22Rv1 (cell line): ENCODE results near the gene LAMA3.

Source experiments
- ZFX ChIP-seq: fragments of 450-650 bp; IDR thresholded peaks from 2 replicates; pipeline ENCODE4 v1.6.1; 2017; ENCODE audit warnings: antibody characterized with exemption, borderline replicate concordance
- TF ChIP-seq, protein P1 (sequence below): fragments of 450-650 bp; IDR thresholded peaks from 2 replicates; pipeline ENCODE4 v1.5.1; 2017; ENCODE audit warnings: mild to moderate bottlenecking

DNA sequence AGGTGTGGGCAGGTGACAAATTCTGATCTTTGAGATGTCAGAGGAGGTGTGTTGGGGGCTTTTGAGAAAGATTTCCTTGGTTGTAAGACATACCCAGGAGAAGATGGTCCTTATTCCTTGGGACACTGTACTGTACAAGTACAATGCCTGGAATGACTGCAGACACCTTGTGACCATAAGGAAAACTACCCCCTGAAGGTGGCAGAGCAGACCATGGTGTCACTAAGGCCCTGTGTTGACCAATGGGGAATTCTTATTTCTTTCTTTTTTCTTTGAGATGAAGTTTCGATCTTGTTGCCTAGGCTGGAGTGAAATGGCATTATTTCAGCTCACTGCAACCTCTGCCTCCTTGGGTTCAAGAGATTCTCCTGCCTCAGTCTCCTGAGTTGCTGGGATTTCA lies 22.1 kb upstream of the LAMA3 start:
- TF ChIP-seq, protein P1, sequence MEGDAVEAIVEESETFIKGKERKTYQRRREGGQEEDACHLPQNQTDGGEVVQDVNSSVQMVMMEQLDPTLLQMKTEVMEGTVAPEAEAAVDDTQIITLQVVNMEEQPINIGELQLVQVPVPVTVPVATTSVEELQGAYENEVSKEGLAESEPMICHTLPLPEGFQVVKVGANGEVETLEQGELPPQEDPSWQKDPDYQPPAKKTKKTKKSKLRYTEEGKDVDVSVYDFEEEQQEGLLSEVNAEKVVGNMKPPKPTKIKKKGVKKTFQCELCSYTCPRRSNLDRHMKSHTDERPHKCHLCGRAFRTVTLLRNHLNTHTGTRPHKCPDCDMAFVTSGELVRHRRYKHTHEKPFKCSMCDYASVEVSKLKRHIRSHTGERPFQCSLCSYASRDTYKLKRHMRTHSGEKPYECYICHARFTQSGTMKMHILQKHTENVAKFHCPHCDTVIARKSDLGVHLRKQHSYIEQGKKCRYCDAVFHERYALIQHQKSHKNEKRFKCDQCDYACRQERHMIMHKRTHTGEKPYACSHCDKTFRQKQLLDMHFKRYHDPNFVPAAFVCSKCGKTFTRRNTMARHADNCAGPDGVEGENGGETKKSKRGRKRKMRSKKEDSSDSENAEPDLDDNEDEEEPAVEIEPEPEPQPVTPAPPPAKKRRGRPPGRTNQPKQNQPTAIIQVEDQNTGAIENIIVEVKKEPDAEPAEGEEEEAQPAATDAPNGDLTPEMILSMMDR: no peak
- TF ChIP-seq ZFX: no peak
